DMS114 treated with DMSO at 0.1 percent for 48 hours (cell line): Measurements from ENCODE around the gene UTF1.
"Not testable (repeated sequence)": the region's sequence is repeated elsewhere in the genome, so short reads cannot be mapped to it uniquely, and the experiment has no call there.

Experiments used
- DNase-seq: peaks from one replicate; lab custom pipeline; 2025; ENCODE audit not compliant: unreplicated experiment; lab: John Stamatoyannopoulos, UW

UTF1 gene

DNA sequence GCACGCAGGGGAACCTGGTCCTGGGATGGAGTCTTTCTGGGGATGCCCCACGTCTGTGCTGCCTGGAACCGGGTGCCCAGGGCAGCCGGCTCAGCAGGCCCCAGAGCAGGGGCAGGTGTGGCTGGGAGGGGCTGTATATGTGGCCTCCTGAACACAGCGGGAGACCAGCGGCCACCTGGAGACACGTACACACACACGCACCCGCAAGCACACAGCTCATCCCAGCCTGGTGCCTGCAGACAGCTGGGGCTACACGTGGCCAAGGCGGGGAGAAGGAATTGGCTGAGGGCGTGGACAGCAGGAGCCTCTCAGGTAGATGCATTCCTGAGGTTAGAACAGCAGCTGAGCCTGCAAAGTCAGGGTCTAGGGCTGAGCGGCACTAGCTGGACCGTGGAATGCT is 32.7 kb downstream of the UTF1 start:
- no peak for DNase-seq

- DNase-seq = no peak
Measured at GRCh38 chr10:133263674-133264073, 33.7 kb downstream of the UTF1 start.

GRCh38 chr10:133264461-133264860 is 34.4 kb downstream of the UTF1 start:
- DNase-seq = no peak

- DNase-seq = not testable (repeated sequence)
Measured at GRCh38 chr10:133265052-133265451, 35.0 kb downstream of the UTF1 start.

DNA sequence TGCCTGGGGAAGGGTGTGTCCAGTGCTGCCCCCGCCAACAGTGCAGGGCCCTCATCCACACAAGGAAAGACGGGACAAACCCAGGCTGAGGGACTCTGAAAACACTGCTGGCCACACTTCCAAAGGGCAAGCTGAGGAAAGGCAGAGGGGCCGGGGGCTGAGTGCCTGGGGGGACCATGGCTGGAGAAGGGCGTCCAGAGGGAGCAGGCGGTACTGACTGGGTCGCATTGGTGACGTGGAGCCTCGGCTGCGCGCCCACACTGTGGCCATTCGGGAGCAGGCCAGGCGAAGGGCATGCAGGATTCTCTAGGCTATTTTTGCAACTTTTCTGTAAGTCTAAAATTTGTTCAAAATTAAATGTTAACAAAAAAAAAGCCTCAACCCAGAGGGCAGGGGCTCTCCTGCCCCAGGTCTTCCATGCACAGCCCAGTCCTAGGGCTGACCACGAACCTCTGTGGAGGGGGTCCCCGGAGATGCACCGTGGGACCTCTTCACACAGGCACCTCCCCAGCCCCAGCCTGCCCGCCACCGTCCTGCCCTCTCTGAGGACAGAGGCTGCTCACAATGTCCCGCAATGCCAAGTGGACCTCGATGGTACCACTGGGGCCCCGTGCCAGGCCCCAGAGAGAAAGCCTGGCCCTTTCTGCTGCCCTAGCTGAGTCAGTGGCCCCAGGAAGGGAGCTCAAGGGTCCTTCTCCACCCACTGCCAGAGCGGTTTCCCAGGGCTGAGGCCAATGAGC is 36.2 kb downstream of the UTF1 start:
- DNase-seq = no peak

DNA sequence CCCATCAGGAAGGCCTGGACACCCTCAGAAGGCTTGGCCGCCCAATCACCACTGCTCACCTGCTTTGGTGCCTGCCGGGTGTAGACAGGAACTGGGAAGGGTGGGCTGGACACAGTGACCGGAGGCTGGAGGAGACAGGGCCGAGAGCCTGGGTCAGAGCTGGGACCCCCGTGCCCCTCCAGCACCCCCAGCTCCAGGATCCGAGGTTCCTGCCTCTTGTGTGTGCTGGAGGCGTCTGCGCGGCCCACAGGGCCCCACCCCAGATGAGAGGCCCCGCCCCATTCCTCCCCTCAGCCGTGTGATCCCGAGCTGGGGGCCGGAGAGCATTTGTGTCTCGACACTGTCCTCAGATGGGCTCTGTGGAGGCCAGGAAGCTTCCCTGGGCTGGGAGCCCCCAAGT is 37.3 kb downstream of the UTF1 start:
- no peak for DNase-seq

- DNase-seq = no peak
Measured at GRCh38 chr10:133267829-133268228, 37.8 kb downstream of the UTF1 start.

GRCh38 chr10:133268532-133268931 is 38.5 kb downstream of the UTF1 start:
- DNase-seq = no peak

DNA sequence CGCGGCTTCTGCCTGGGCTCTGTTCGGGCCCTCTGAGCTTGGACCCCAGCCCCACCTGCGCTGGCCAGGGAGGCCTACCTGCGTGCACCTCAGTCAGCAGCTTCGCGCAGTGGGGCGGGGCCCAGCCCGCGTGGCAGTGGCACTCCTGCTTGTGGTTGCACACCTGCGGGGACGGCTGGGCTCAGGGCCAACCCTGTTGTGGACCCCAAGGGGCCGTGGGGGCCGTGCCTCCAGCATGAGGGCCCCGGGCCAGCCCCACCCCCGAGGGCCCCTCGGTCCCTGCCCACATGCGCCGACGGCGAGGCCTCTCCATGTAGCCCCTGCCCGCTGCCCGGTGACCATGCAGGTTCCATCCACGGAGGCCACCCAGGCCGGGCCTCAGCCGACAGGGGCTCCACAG is 39.4 kb downstream of the UTF1 start:
- DNase-seq = no peak

- DNase-seq = no peak
Measured at GRCh38 chr10:133270204-133270603, 40.2 kb downstream of the UTF1 start.

DNA sequence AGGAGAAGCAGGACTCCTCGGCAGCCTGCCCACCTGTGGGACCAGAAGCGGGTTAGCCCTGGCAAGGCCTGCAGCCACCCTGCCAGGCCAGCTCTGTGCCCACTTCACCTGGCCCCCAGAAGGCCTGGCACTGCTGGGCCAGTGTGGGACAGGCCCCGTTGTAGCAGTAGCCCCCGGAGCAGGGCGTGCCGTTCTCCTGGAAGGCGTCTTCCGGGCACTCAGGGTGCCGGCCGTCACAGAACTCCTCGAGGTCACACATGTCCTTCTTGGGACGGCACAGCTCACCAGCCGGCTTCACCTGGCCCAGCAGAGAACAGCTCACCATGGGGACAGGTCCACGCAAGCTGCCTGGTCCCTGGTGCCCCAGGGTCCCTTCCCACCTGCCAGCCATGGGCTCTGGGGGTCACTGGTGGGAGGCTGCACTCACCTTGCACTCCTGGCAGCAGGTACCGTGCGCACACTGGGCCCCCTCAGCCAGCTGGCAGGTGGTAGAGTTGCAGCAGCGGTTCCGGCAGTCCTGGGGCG is 40.8 kb downstream of the UTF1 start:
- DNase-seq = no peak

GRCh38 chr10:133271521-133272300 is 41.7 kb downstream of the UTF1 start:
- DNase-seq = no peak

DNA sequence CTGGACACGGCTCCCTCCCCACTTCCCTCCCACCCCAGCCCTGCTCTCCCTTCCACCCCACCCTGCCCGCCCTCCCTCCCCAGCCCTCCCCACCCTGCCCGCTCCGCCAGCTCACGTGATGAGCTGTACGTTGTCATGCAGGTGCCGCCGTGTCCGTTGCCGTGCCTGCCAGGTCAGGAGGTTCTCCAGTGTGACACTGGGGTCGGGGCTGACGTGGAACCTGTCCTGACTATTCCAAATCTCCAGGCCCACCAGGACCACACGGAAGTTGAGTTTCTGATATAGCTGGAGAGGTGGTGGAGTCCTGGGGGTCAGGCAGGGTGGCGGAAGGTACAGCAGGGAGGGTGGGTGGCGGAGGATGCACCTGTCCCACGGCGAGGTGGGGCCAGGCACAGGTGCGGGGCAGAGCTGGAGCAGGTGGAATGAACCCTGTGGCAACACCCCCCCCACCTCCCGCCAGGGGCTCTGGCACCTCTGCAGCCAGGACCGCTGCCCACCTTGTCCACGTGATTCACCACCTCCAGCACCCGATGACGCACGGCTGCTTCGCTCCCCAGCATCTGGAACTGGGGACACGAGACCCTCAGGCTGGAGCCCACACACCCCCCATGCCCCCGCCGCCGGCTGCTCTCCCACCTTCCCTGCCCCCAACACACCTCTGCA is 42.4 kb downstream of the UTF1 start:
- DNase-seq = no peak

- DNase-seq = no peak
Measured at GRCh38 chr10:133272964-133273420, 43.0 kb downstream of the UTF1 start.

DNA sequence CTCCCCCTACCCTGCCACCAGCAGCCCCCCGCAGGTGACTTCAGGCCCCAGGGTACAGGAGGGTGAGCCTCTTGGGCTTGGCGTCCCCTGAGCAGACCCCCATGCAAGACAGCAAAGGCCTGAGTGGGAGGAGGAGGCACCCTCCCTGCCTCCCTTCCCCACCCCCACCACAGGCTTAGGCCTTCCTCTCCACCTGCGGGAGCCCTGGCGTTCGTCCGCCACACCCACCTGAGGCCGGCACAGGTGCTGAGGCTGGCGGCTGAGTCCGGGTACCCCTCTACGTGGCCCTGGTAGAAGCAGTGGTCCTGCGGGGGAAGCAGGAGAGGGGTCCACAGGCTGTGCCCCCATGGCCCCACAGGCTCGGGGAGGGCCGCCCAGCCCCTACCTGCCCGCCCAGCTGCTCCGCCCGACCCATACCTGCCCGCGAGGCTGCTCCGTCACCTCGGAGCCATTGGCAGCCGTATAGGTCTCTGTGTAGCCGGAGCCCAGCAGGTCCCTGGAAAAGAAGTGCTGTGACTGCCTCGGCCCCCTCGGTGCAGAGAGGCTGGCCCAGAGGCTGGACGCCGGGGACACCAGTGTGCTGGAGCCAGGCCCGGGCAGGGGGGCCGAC is 43.6 kb downstream of the UTF1 start:
- no peak for DNase-seq

DNA sequence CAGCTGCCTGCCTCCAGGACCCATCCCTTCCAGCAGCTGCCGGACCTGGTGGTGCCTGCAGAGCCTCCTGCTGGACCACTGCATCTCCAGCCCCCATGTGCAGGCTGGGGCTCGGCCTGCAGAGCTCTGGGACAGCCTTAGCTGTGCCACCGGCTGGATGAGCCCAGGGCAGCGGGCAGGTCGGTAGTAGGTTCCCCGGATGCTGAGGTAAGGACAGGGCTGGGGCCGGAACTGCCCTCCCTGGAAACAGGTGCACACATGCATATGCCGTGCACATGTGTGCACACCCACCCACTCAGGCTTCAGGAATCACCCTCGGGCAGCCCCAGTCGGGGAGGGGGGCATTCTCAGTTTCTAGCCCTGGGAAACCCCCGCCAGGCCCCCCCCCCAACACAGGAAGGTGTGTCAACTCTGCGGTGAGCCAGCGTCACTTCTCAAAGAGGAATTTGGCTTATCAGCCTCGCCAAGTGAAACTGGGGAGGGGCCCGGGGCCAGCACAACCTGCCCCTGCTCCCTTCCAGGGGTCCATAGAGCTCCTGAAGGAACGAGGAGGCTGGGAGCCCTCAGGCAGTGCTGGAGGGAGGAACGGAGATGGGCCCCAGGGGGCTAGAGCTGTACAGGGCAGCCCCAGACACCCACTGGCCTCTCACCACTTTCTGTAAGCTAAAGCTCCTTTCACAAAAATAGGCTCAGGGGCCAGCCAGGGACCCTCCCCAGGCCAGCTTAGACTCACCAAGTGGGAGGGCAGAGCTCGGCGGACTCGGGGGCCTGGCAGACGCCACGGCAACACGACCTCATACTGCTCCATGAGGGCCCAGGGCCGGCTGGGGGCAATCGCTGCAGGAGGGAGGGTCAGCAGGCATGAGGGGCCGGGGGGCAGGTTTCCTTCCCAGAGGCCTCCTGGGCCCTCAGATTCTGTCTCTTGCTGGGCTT is 45.0 kb downstream of the UTF1 start:
- no peak for DNase-seq

GRCh38 chr10:133275684-133276092 is 45.7 kb downstream of the UTF1 start:
- no peak for DNase-seq

DNA sequence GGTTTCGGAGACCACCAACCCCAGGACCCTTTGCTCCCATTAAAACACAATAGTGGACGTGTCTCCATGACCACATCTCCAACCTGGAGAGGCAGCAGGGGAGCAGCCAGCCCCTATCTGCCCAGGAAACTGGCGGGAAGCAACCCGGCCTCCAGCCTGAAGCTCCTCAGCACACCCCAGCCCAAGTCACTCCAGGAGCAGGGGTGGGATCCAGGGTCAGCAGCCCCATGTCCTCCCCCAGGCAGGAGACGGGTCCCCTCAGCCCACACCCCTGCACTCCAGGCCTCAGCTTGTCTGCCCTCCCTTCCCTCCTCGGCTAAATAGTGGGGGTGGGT is 46.0 kb downstream of the UTF1 start:
- DNase-seq = no peak

GRCh38 chr10:133276435-133277201 is 46.6 kb downstream of the UTF1 start, which contains the start of gene ADAM8:
Gene ADAM8 (minus strand): TSS chr10:133276868. CDS start chr10:133276817, 51 bp downstream.
- no peak for DNase-seq
